LNCAP (cell line): ENCODE data around the gene GNG2.

ENCODE experiments used
- TF ChIP-seq, protein P1 (sequence below): fragments of 450-650 bp; IDR thresholded peaks from 2 replicates; pipeline ENCODE4 v1.5.1; 2017; ENCODE audit warnings: mild to moderate bottlenecking

Gene GNG2

DNA sequence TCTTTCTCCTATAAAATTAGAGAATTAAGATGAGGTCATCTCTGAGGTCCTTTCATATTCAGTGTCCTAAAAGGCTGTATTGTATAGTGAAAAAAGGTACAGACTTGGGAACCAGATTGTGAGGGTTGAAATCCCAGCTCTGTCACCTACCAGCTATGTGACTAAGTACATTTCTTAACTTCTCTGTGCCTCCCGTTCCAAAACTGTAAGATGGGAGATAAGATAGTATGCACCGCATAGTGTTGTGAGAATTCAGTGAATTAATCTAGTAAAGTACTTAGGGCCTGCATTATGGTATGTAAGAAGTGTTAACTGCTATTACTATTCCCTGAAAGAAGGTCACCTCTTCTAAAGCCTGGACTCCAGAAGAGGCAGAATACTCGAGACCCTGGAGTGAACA, 60.6 kb downstream of the GNG2 start:
- TF ChIP-seq, protein P1, sequence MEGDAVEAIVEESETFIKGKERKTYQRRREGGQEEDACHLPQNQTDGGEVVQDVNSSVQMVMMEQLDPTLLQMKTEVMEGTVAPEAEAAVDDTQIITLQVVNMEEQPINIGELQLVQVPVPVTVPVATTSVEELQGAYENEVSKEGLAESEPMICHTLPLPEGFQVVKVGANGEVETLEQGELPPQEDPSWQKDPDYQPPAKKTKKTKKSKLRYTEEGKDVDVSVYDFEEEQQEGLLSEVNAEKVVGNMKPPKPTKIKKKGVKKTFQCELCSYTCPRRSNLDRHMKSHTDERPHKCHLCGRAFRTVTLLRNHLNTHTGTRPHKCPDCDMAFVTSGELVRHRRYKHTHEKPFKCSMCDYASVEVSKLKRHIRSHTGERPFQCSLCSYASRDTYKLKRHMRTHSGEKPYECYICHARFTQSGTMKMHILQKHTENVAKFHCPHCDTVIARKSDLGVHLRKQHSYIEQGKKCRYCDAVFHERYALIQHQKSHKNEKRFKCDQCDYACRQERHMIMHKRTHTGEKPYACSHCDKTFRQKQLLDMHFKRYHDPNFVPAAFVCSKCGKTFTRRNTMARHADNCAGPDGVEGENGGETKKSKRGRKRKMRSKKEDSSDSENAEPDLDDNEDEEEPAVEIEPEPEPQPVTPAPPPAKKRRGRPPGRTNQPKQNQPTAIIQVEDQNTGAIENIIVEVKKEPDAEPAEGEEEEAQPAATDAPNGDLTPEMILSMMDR = no peak

DNA sequence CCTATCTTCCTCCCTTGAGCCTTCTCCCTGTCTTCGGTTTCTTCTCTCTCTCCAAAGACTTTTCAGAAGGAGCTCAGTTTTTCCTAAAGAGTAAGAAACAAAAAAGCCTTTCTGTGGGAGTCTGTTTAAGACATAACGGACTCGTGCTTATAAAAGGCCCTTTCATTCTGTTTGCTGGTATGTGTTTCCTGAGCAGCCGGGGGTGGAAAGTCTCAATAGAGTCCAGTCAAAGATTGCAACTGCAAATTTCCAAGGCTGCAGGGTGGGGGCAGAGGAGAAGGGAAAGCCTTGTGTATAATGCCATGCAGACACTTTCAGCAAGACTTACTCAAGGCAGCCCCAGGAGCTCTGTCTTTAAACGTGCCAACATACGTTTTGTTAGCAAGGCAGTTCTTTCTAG, 62.2 kb downstream of the GNG2 start:
- TF ChIP-seq, protein P1 = no peak

DNA sequence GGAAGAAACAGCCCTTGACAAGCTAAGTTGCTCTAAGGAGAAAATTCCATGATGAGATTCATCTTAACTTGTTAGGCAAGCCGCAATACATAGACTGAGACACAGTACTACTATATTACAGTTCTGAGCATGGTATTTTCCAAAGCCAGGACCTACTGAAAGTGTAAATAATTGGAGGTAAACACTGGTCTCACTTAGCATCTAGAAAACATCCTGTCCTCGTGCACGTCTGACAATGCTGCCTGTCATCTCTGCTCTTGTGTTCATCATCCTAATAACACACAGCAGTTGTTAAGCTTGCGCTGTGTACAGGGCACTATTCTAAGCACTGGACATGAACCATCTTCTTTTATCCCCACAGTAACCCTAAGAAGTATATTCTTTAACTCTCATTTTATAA, 64.2 kb downstream of the GNG2 start:
- TF ChIP-seq, protein P1 = no peak

DNA sequence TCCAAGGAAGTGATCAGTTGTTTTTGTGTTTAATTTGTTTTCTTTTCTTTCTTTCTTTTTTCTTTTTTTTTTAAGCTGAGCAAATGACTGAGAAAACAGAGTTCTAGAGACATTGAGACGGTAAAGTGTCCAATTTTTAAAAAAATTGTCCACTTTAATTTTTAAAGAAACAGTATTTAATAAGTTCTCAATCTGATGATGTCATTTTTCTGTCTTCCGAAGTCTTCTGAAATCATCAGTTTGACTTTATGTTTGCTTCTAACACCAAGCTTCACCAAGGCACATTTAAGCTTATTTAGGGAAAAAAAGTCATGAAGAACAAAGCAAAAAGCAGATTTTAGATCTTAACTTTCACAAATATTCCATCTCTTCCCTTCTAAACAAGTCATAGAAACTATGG, 65.6 kb downstream of the GNG2 start:
- TF ChIP-seq, protein P1 = no peak

DNA sequence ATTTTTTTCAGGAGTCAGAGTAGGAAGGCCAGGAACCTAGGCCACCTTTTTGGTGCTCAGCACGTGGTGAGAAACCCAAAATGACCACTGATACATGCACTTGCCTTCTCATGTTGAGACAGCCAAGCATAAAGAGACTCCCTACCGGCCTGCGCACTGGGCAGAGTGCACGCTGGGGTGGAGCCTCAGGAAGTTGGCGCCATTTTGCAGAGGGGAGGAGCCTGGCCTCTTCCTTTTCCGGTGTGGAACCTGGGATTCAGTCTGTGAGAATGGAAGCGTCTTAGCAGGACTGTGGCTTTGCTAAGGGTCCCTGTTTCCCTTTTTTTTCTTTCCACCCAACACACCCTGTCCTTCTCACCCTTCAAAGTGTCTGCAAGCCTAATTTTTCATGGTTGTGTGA, 66.0 kb downstream of the GNG2 start:
- TF ChIP-seq, protein P1 = no peak

DNA sequence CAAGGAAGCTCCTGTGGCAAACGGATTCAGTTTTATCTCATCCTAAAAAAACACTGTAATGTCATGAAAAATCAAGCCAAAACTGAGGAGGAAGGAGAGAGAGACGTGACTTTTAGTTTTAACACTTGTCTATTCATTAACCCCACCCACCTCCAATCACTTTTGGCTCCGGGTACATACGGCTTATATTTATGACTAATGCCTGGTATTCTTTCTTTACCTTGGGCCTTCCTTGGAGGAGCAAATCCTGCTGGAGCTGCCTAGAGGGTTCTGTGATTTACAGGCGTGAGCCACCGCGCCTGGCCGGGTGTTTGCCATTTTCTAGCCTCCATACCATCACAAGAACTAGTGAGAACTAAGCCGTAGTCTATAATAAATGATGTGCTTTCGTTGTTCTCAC, 68.2 kb downstream of the GNG2 start:
- TF ChIP-seq, protein P1 = no peak

DNA sequence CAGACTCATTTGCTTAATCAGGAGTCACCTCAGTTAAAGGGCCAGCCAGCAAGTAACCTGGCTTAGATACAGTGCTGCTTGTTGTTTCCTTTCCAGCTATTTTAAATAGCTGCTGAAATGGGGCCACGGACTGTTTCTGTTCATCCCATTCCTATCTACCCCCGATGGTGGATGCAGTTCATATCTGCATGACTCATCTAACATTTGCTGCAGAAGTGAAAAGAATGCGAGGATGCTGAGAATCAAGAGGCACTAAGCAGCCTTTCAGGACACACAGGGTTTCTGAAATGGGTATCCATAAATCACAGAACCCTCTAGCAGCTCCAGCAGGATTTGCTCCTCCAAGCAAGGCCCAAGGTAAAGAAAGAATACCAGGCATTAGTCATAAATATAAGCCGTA, 68.8 kb downstream of the GNG2 start:
- TF ChIP-seq, protein P1 = no peak

DNA sequence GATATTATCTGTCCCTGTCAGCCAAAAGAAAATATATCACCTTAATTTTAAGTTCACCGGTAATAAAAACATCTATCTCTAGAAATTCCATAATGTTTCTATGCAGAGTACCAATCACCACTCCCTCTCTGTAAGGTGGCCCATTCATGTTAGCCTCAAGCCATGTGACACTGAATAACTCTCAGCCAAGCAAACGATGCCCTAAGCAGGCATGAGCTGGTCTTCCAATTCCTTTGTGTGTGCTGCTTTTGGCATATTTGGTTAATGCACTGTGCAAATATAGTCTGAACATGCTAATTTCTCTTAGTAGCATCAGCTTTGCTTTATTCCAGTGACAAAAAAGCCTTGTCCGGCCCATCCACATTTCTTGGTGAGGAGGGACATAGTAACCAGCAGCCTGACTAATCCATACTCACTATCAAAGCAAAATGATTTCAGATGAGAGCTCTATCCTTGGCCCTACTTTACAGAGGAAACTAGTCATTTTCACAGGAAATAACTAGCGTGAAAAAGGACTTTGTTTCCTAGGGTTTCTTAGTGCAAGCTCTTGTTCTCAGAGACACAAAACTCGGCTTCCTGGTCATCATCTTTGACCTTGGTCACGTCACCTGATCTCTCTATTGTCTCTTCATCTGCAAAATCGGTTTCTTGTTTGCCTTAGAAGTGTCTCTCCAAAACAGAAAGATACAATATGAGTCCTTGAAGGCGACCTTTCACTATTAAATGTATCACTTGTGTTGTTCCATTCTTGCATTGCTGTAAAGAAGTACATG, 69.7 kb downstream of the GNG2 start:
- TF ChIP-seq, protein P1 = no peak
